Activated naive CD8-positive, alpha-beta T cell (primary cell): Measurements from ENCODE around the gene GSC2.

ENCODE experiments used
- H3K27ac Mint-ChIP-seq: one replicate; pipeline ENCODE4 v1.8.0; 2021; ENCODE audit warnings: mixed read lengths
- H3K27me3 Mint-ChIP-seq: one replicate; pipeline ENCODE4 v1.8.0; 2021; ENCODE audit warnings: mixed read lengths
- H3K36me3 Mint-ChIP-seq: one replicate; pipeline ENCODE4 v1.8.0; 2021; ENCODE audit warnings: mixed read lengths
- H3K4me1 Mint-ChIP-seq: one replicate; pipeline ENCODE4 v1.8.0; 2021; ENCODE audit warnings: low read depth, mixed read lengths
- H3K4me3 Mint-ChIP-seq: one replicate; pipeline ENCODE4 v1.8.0; 2021; ENCODE audit warnings: mild to moderate bottlenecking, mixed read lengths
- H3K9me3 Mint-ChIP-seq: one replicate; pipeline ENCODE4 v1.8.0; 2021; ENCODE audit warnings: low read depth, mixed read lengths

The GSC2 gene

GRCh38 chr22:19180740-19181410, 30.8 kb upstream of the GSC2 start:
- Mint-ChIP-seq H3K27ac (no peak overlapping the region), H3K36me3 (no peaks in the 10 kb centered on the region), H3K4me1 (peaks cover 18% of the 10 kb centered on the region)

GRCh38 chr22:19180234-19180633, 30.1 kb upstream of the GSC2 start:
- Mint-ChIP-seq H3K36me3 (no peaks in the 10 kb centered on the region), H3K4me1 (peaks cover 18% of the 10 kb centered on the region), H3K9me3 (no peaks in the 10 kb centered on the region), H3K27me3 (no peaks in the 10 kb centered on the region), H3K27ac (no peak overlapping the region), H3K4me3 (no peak overlapping the region)

More at GRCh38 chr22:19180740-19181410, 30.8 kb upstream of the GSC2 start:
- no peak overlapping the region for H3K4me3 Mint-ChIP-seq
- H3K9me3 Mint-ChIP-seq = no peaks in the 10 kb centered on the region
- no peaks in the 10 kb centered on the region for H3K27me3 Mint-ChIP-seq

GRCh38 chr22:19179497-19180048, 29.5 kb upstream of the GSC2 start:
- Mint-ChIP-seq H3K4me3 (peak overlapping the region; percentile 86), H3K36me3 (no peaks in the 10 kb centered on the region), H3K9me3 (no peaks in the 10 kb centered on the region), H3K27me3 (no peaks in the 10 kb centered on the region), H3K4me1 (peaks cover 19% of the 10 kb centered on the region), H3K27ac (peak overlapping the region; percentile 69)

- Mint-ChIP-seq H3K36me3 (no peaks in the 10 kb centered on the region), H3K9me3 (no peaks in the 10 kb centered on the region), H3K4me1 (peaks cover 20% of the 10 kb centered on the region), H3K4me3 (peak within 1 kb of the TSS; percentile 86), H3K27me3 (no peaks in the 10 kb centered on the region), H3K27ac (peak within 1 kb of the TSS; percentile 69)
Observed at GRCh38 chr22:19178657-19179496, 28.8 kb upstream of the GSC2 start, which contains the start of gene SLC25A1. Gene SLC25A1 (minus strand): TSS chr22:19178736. CDS start chr22:19178673, 63 bp downstream.

- no peaks in the 10 kb centered on the region for H3K27me3 Mint-ChIP-seq
- H3K4me3 Mint-ChIP-seq = peak overlapping the region; percentile 49
- H3K36me3 Mint-ChIP-seq = no peaks in the 10 kb centered on the region
- H3K9me3 Mint-ChIP-seq = no peaks in the 10 kb centered on the region
- no peak overlapping the region for H3K27ac Mint-ChIP-seq
- peaks cover 26% of the 10 kb centered on the region for H3K4me1 Mint-ChIP-seq
Observed at GRCh38 chr22:19178065-19178656, 28.1 kb upstream of the GSC2 start.

GRCh38 chr22:19177164-19178064, 27.3 kb upstream of the GSC2 start:
- Mint-ChIP-seq H3K4me1 (peaks cover 30% of the 10 kb centered on the region), H3K4me3 (peak overlapping the region; percentile 76), H3K9me3 (no peaks in the 10 kb centered on the region), H3K27ac (no peak overlapping the region), H3K27me3 (no peaks in the 10 kb centered on the region), H3K36me3 (peaks cover 3% of the 10 kb centered on the region)

- H3K27me3 Mint-ChIP-seq = no peaks in the 10 kb centered on the region
- peaks cover 3% of the 10 kb centered on the region for H3K36me3 Mint-ChIP-seq
- no peaks in the 10 kb centered on the region for H3K9me3 Mint-ChIP-seq
- H3K4me1 Mint-ChIP-seq = peaks cover 25% of the 10 kb centered on the region
- H3K27ac Mint-ChIP-seq = no peak overlapping the region
- H3K4me3 Mint-ChIP-seq = peak overlapping the region; percentile 73
Observed at GRCh38 chr22:19176732-19177131, 26.6 kb upstream of the GSC2 start.

- Mint-ChIP-seq H3K27ac (peak overlapping the region; percentile 50), H3K27me3 (no peaks in the 10 kb centered on the region), H3K4me3 (peak overlapping the region; percentile 9), H3K9me3 (no peaks in the 10 kb centered on the region), H3K4me1 (peaks cover 23% of the 10 kb centered on the region), H3K36me3 (peaks cover 3% of the 10 kb centered on the region)
Observed at GRCh38 chr22:19176175-19176643, 26.1 kb upstream of the GSC2 start.

- Mint-ChIP-seq H3K27me3 (no peaks in the 10 kb centered on the region), H3K9me3 (no peaks in the 10 kb centered on the region)
Observed at GRCh38 chr22:19175602-19176174, 25.6 kb upstream of the GSC2 start.

GRCh38 chr22:19175026-19175601, 25.0 kb upstream of the GSC2 start:
- H3K27me3 Mint-ChIP-seq = peaks cover 4% of the 10 kb centered on the region
- H3K4me3 Mint-ChIP-seq = no peak overlapping the region
- peaks cover 3% of the 10 kb centered on the region for H3K36me3 Mint-ChIP-seq
- H3K9me3 Mint-ChIP-seq = no peaks in the 10 kb centered on the region
- no peak overlapping the region for H3K27ac Mint-ChIP-seq
- H3K4me1 Mint-ChIP-seq = peaks cover 27% of the 10 kb centered on the region

More at GRCh38 chr22:19175602-19176174, 25.6 kb upstream of the GSC2 start:
- Mint-ChIP-seq H3K4me3 (peak overlapping the region; percentile 9), H3K27ac (peak overlapping the region; percentile 50), H3K36me3 (peaks cover 3% of the 10 kb centered on the region), H3K4me1 (peaks cover 22% of the 10 kb centered on the region)

GRCh38 chr22:19174106-19175025, 24.3 kb upstream of the GSC2 start:
- peak overlapping the region; percentile 98 for H3K4me3 Mint-ChIP-seq
- peaks cover 3% of the 10 kb centered on the region for H3K36me3 Mint-ChIP-seq
- H3K9me3 Mint-ChIP-seq = no peaks in the 10 kb centered on the region
- H3K4me1 Mint-ChIP-seq = peaks cover 28% of the 10 kb centered on the region
- H3K27me3 Mint-ChIP-seq = peaks cover 4% of the 10 kb centered on the region
- H3K27ac Mint-ChIP-seq = peak overlapping the region; percentile 50

GRCh38 chr22:19173047-19174035, 23.2 kb upstream of the GSC2 start:
- H3K27ac Mint-ChIP-seq = peak overlapping the region; percentile 97
- peaks cover 29% of the 10 kb centered on the region for H3K4me1 Mint-ChIP-seq
- H3K36me3 Mint-ChIP-seq = peaks cover 3% of the 10 kb centered on the region
- no peaks in the 10 kb centered on the region for H3K9me3 Mint-ChIP-seq
- H3K4me3 Mint-ChIP-seq = peak overlapping the region; percentile 98
- peaks cover 10% of the 10 kb centered on the region for H3K27me3 Mint-ChIP-seq
